MCF 10A (cell line): Measurements from ENCODE around the gene TCF19. TPM values are rescaled to one million over a fixed set of nuclear protein-coding genes. Genes with fewer than 3 reads are reported as not detected.
"Not testable (repeated sequence)": the region's sequence is repeated elsewhere in the genome, so short reads cannot be mapped to it uniquely, and the experiment has no call there.

Source experiments
- BruUV-seq: library from RNA; stranded (reverse); fragments of 400-500 nt; replicated peaks from 2 replicates; lab custom pipeline; 2021; lab: Mats Ljungman, UMichigan
- CTCF ChIA-PET: fragments of 300-600 bp; sonication (Branson Sonifier 250); formaldehyde crosslinking; extraction: SDS; loops from one replicate; lab custom pipeline; 2021; ENCODE audit warnings: antibody characterized with exemption, inconsistent platforms; lab: Yijun Ruan, JAX
- POLR2A ChIA-PET: fragments of 300-600, 350-650 bp; sonication (Branson Sonifier 250); formaldehyde crosslinking; extraction: SDS; loops from one replicate; lab custom pipeline; 2020; ENCODE audit warnings: antibody characterized with exemption, inconsistent platforms; lab: Yijun Ruan, JAX
- DNase-seq: peaks from one replicate; pipeline ENCODE4 v3.0.0-alpha.2; 2018; ENCODE audit not compliant: unreplicated experiment
- H3K27ac Mint-ChIP-seq: one replicate; pipeline ENCODE4 v1.8.0; 2022; ENCODE audit warnings: mild to moderate bottlenecking, low read depth, mixed read lengths; ENCODE audit not compliant: unreplicated experiment
- H3K27me3 Mint-ChIP-seq: one replicate; pipeline ENCODE4 v1.8.0; 2022; ENCODE audit warnings: mixed read lengths; ENCODE audit not compliant: insufficient read depth, unreplicated experiment
- H3K36me3 Mint-ChIP-seq: one replicate; pipeline ENCODE4 v1.8.0; 2022; ENCODE audit warnings: mild to moderate bottlenecking, moderate library complexity, mixed read lengths; ENCODE audit not compliant: insufficient read depth, unreplicated experiment
- H3K4me1 Mint-ChIP-seq: one replicate; pipeline ENCODE4 v1.8.0; 2022; ENCODE audit warnings: mixed read lengths; ENCODE audit not compliant: insufficient read depth, unreplicated experiment
- H3K4me3 Mint-ChIP-seq: one replicate; pipeline ENCODE4 v1.8.0; 2022; ENCODE audit warnings: mild to moderate bottlenecking, moderate library complexity, mixed read lengths; ENCODE audit not compliant: unreplicated experiment
- H3K9me3 Mint-ChIP-seq: one replicate; pipeline ENCODE4 v1.8.0; 2022; ENCODE audit warnings: mixed read lengths; ENCODE audit not compliant: unreplicated experiment
- intact Hi-C: fragments of 100-400 bp; cut with micrococcal nuclease; formaldehyde crosslinking; loops from 2 replicates; pipeline ENCODE4 v1.14.1; 2022
- total RNA-seq: library from RNA; stranded (reverse); gene quantifications from 2 replicates; pipeline ENCODE4 v1.2.3, GENCODE V29; 2022
- TF ChIP-seq, protein P1 (sequence below): fragments of 200-600 bp; IDR thresholded peaks from one replicate; pipeline ENCODE4 v1.8.0; 2022; ENCODE audit warnings: antibody characterized with exemption, mild to moderate bottlenecking; ENCODE audit not compliant: unreplicated experiment

TCF19 gene
- total RNA-seq, 1 experiment from 2014 or later = 6.5 TPM

DNA sequence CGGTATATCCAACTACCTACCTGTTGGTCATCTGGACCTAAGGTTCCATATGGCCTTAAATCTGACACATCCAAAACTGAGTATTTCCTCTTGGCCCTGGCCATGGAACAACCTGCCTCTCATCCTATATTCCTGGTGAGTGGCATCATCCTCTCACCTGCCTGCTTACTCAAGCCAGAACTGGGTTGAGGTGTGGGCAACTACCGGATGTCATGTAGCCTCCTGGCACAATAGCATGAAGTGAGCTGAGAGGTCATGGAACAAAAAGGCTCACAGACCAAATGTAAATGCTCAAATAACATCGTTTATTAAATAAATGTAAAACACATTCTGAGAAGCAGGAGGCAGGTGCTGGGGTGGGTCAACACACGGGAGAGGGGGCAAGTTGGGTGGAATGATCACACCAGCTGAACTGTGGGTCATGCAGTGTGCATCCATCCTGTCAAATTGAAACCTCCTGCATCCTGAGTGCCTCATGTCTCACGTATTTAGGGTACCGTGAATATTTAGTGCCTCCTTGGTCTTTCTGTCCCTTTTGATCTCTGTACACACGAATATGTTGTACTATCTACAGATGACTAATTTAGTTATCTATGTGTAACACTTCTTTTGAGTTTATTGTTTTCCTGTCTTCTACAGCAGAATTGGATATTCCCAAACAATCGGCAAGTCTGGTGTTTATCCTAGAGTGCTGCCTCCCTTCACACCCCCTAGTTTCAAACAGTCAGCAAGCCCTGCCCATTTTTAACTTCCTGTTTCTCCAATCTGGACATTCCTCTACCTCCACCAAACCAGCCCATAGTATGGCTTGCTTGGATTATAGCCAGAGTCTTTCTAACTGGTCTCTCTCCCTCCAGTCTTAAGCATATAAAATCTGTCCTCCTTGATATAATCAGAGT lies 20.0 kb downstream of the TCF19 start:
- Mint-ChIP-seq H3K4me3 (no peak overlapping the region), H3K9me3 (no peaks in the 10 kb centered on the region), H3K36me3 (peaks cover 12% of the 10 kb centered on the region), H3K27me3 (no peaks in the 10 kb centered on the region), H3K27ac (no peak overlapping the region), H3K4me1 (peaks cover 15% of the 10 kb centered on the region)
- TF ChIP-seq, protein P1, sequence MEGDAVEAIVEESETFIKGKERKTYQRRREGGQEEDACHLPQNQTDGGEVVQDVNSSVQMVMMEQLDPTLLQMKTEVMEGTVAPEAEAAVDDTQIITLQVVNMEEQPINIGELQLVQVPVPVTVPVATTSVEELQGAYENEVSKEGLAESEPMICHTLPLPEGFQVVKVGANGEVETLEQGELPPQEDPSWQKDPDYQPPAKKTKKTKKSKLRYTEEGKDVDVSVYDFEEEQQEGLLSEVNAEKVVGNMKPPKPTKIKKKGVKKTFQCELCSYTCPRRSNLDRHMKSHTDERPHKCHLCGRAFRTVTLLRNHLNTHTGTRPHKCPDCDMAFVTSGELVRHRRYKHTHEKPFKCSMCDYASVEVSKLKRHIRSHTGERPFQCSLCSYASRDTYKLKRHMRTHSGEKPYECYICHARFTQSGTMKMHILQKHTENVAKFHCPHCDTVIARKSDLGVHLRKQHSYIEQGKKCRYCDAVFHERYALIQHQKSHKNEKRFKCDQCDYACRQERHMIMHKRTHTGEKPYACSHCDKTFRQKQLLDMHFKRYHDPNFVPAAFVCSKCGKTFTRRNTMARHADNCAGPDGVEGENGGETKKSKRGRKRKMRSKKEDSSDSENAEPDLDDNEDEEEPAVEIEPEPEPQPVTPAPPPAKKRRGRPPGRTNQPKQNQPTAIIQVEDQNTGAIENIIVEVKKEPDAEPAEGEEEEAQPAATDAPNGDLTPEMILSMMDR = no peak
- CTCF ChIA-PET = no interaction called here
- no peak for DNase-seq
- POLR2A ChIA-PET = no interaction called here
- intact Hi-C loops = no loop called here
- no TSS peak for BruUV-seq

DNA sequence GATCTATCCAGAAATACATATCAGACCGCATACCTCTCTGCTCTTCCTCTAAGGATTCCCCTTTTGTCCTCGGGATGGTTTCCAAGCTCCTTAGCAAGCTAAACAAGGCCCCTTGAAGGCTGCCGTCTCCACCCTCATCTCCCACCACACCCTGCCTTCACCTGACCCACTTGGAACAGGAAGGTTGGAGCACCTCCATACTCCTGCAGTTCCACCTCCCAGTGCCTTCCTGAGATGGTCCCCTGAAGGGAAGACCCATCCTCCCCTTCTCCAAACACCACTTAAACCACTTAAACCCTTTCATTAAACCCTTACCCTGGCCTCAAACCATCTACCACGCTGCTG lies 20.6 kb downstream of the TCF19 start:
- BruUV-seq = no TSS peak
- H3K4me3 Mint-ChIP-seq = no peak overlapping the region
- H3K27me3 Mint-ChIP-seq = no peaks in the 10 kb centered on the region
- ChIA-PET CTCF (no interaction called here), POLR2A (no interaction called here)
- H3K27ac Mint-ChIP-seq = no peak overlapping the region
- H3K4me1 Mint-ChIP-seq = peaks cover 15% of the 10 kb centered on the region
- H3K36me3 Mint-ChIP-seq = peaks cover 12% of the 10 kb centered on the region
- no peaks in the 10 kb centered on the region for H3K9me3 Mint-ChIP-seq
- no peak for DNase-seq
- intact Hi-C loops = no loop called here
- TF ChIP-seq, protein P1 = no peak

DNA sequence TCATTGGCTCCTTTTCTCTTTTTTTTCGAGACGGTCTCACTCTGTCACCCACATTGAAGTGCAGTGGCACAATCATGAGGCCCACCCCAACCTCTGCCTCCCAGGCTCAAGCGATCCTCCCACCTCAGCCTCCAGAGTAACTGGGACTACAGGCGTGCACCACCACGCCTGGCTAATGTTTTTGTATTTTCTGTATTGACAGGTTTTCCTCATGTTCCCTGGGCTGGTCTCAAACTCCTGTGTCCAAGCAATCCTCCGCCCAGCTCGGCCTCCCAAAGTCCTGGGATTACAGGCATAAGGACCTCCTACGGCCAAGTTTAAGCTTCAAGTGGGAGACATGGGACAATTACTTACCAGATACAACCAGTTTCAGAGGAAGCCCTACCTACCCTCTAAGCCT lies 21.5 kb downstream of the TCF19 start:
- H3K27me3 Mint-ChIP-seq = no peaks in the 10 kb centered on the region
- TF ChIP-seq, protein P1 = no peak
- no peak overlapping the region for H3K4me3 Mint-ChIP-seq
- no peaks in the 10 kb centered on the region for H3K9me3 Mint-ChIP-seq
- H3K36me3 Mint-ChIP-seq = peaks cover 12% of the 10 kb centered on the region
- ChIA-PET POLR2A (no interaction called here), CTCF (no interaction called here)
- H3K4me1 Mint-ChIP-seq = peaks cover 15% of the 10 kb centered on the region
- no peak for DNase-seq
- no TSS peak for BruUV-seq
- intact Hi-C loops = no loop called here
- no peak overlapping the region for H3K27ac Mint-ChIP-seq

DNA sequence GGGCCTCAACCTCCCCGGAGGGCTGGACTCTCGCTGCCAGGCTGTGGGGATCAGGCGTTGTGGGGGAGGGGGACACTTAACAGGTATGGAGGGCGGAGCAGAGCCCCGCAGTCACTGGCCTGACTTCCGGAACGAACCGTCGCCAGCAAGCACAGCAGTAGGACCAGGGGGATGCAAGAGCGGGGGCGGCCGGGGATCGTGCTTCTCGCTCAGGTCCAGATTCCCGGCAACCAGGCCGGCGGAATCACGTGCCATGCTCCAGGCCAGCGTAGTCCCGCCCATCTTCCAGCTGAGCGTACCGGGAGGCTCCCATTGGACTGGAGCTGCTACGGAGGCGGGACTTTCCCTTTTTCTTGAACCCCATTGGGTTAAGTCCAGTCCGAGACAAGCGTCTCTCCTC lies 22.1 kb downstream of the TCF19 start:
- peaks cover 15% of the 10 kb centered on the region for H3K4me1 Mint-ChIP-seq
- no peak for DNase-seq
- intact Hi-C loops = no loop called here
- no peaks in the 10 kb centered on the region for H3K27me3 Mint-ChIP-seq
- H3K4me3 Mint-ChIP-seq = no peak overlapping the region
- no peaks in the 10 kb centered on the region for H3K9me3 Mint-ChIP-seq
- ChIA-PET POLR2A (no interaction called here), CTCF (no interaction called here)
- H3K36me3 Mint-ChIP-seq = peaks cover 12% of the 10 kb centered on the region
- TF ChIP-seq, protein P1 = no peak
- BruUV-seq = no TSS peak
- no peak overlapping the region for H3K27ac Mint-ChIP-seq

DNA sequence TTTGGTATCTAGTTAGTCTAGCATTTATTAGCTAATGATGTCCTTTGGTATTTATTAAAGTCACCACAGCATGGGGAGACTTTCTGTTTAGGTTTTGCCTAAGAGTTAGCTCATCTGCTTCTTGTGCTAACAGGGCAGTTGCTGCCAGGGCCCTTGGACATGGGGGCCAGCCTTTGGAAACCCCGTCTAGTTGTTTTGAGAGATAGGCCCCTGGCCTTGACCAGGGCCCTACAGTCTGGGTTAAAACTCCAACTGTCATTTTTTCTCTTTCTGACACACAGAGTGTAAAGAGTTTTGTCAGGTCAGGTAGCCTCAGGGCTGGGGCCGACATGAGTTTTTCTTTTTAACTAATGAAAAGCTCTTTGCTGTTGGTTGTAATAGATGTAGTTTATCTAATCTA lies 24.9 kb downstream of the TCF19 start:
- H3K9me3 Mint-ChIP-seq, H3K27me3 Mint-ChIP-seq, BruUV-seq, H3K4me3 Mint-ChIP-seq, intact Hi-C loops, H3K4me1 Mint-ChIP-seq, DNase-seq: not testable (repeated sequence)
- CTCF ChIA-PET = interaction anchor here (1.4 to 1.7 kb wide), 2 partner anchors 19 to 183 kb away, joined by 4 to 7 read pairs; no protein-coding TSS in a partner anchor
- Mint-ChIP-seq H3K27ac (peak overlapping the region; percentile 42), H3K36me3 (peaks cover 19% of the 10 kb centered on the region)
- POLR2A ChIA-PET = interaction anchor here (1.5 kb wide), 1 partner anchor 22 kb away, joined by 3 read pairs; no protein-coding TSS in a partner anchor

DNA sequence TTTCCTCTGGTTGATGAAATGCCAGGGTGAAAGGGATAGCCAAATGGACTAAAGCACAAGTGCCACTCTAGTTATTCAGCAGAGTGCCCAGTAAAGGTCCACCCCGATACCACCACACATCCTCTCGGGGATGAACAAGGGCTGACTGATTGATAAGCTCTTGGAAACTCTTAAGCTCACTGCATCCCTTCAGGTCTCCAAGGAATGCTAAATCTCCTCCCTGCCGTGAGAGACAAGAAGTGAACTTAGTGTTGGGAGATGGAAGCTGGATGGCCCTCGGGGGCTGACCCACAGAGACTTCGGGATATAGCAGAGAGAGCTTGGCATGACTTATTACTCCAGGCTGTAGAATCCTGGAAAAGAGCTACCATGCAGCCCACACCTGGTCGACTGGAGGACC lies 25.5 kb downstream of the TCF19 start:
- BruUV-seq, DNase-seq, H3K4me1 Mint-ChIP-seq, intact Hi-C loops, H3K27me3 Mint-ChIP-seq, H3K9me3 Mint-ChIP-seq: not testable (repeated sequence)
- H3K36me3 Mint-ChIP-seq = peaks cover 19% of the 10 kb centered on the region
- peak overlapping the region; percentile 42 for H3K27ac Mint-ChIP-seq
- ChIA-PET CTCF (interaction anchor here (1.0 to 1.7 kb wide), 4 partner anchors 13 to 196 kb away, joined by 4 to 7 read pairs (median 4); no protein-coding TSS in a partner anchor), POLR2A (interaction anchor here (1.5 kb wide), 1 partner anchor 23 kb away, joined by 3 read pairs; no protein-coding TSS in a partner anchor)
- H3K4me3 Mint-ChIP-seq = peak overlapping the region; percentile 60
